Fibroblast of peridontal ligament (primary cell): ENCODE results near the gene NPHP3.
A peak's percentile ranks its signal among the peaks of the same experiment; 100 is the strongest.

ENCODE experiments used
- DNase-seq: peaks from one replicate; pipeline ENCODE4 v3.0.0-alpha.2; 2010; ENCODE audit errors: extremely low read depth

Gene NPHP3

GRCh38 chr3:132703733-132704132 is 18.5 kb downstream of the NPHP3 start:
- no peak for DNase-seq

GRCh38 chr3:132695422-132695821 is 26.8 kb downstream of the NPHP3 start:
- no peak for DNase-seq

- no peak for DNase-seq
Measured at GRCh38 chr3:132694991-132695390, 27.2 kb downstream of the NPHP3 start.

GRCh38 chr3:132690040-132690439 is 32.2 kb downstream of the NPHP3 start:
- no peak for DNase-seq

- DNase-seq: peak; percentile 64
Measured at GRCh38 chr3:132682201-132682600, 40.0 kb downstream of the NPHP3 start.

GRCh38 chr3:132681421-132681820 is 40.8 kb downstream of the NPHP3 start:
- DNase-seq: no peak

- no peak for DNase-seq
Measured at GRCh38 chr3:132679911-132680310, 42.3 kb downstream of the NPHP3 start.

GRCh38 chr3:132675408-132675807 is 46.8 kb downstream of the NPHP3 start:
- DNase-seq: no peak

GRCh38 chr3:132669256-132669777 is 52.9 kb downstream of the NPHP3 start:
- no peak for DNase-seq

- DNase-seq: peak; percentile 18
Measured at GRCh38 chr3:132665230-132665745, 56.9 kb downstream of the NPHP3 start.

GRCh38 chr3:132662212-132662611 is 60.0 kb downstream of the NPHP3 start:
- no peak for DNase-seq

GRCh38 chr3:132661101-132661500 is 61.1 kb downstream of the NPHP3 start:
- no peak for DNase-seq

GRCh38 chr3:132660811-132661070 is 61.5 kb downstream of the NPHP3 start:
- DNase-seq: peak; percentile 28

GRCh38 chr3:132660052-132660810 is 62.0 kb downstream of the NPHP3 start, which contains the start of gene UBA5:
UBA5 (plus strand) TSS chr3:132660329; CDS start chr3:132660538, 209 bp downstream.
- peak; percentile 55 for DNase-seq

- DNase-seq: peak; percentile 81
Measured at GRCh38 chr3:132659365-132660051, 62.7 kb downstream of the NPHP3 start, which contains the start of gene ACAD11. ACAD11 (minus strand) TSS chr3:132659809; CDS start chr3:132659751, 58 bp downstream.

GRCh38 chr3:132659000-132659364 is 63.2 kb downstream of the NPHP3 start:
- DNase-seq: no peak

- DNase-seq: peak; percentile 31
Measured at GRCh38 chr3:132657869-132658747, 64.1 kb downstream of the NPHP3 start.

- DNase-seq: no peak
Measured at GRCh38 chr3:132655471-132655870, 66.7 kb downstream of the NPHP3 start.

- DNase-seq: no peak
Measured at GRCh38 chr3:132654721-132655120, 67.5 kb downstream of the NPHP3 start.

- DNase-seq: no peak
Measured at GRCh38 chr3:132654190-132654589, 68.0 kb downstream of the NPHP3 start.

- DNase-seq: peak; percentile 82
Measured at GRCh38 chr3:132652640-132653270, 69.5 kb downstream of the NPHP3 start.
